IMR-90 (cell line): ENCODE measurements around the gene NFE2L2. TPM values are rescaled to one million over a fixed set of nuclear protein-coding genes. Genes with fewer than 3 reads are reported as not detected.

Experiments
- ATAC-seq: fragments of 200-7000 bp; cut with Tn5 transposase; 2 replicates; pipeline ENCODE4 v1.9.1; 2020; ENCODE audit warnings: low read depth, mild to moderate bottlenecking, moderate library complexity
- BruUV-seq: library from RNA; stranded (reverse); fragments of 400-500 nt; replicated peaks from 2 replicates; lab custom pipeline; 2021; lab: Mats Ljungman, UMichigan
- CTCF ChIA-PET: fragments of 300-600 bp; formaldehyde crosslinking; extraction: SDS; loops from one replicate; lab custom pipeline; 2021; ENCODE audit warnings: antibody characterized with exemption; lab: Yijun Ruan, JAX
- POLR2A ChIA-PET: fragments of 300-600 bp; sonication (Branson Sonifier 250); formaldehyde crosslinking; loops from one replicate; lab custom pipeline; 2022; ENCODE audit warnings: antibody characterized with exemption; ENCODE audit not compliant: unreplicated experiment; lab: Charles Lee
- DNase-seq: peaks from one replicate; pipeline ENCODE4 v3.0.0; 2013
- H2AFZ ChIP-seq: replicated peaks from 2 replicates; pipeline ENCODE3; 2013; ENCODE audit warnings: low read length, mild to moderate bottlenecking; ENCODE audit not compliant: poor library complexity
- H2AK5ac ChIP-seq: 2 replicates; pipeline ENCODE4 v1.6.1; 2013; ENCODE audit warnings: low read depth, low read length, inconsistent platforms
- H2AK9ac ChIP-seq: replicated peaks from 2 replicates; pipeline ENCODE3; 2013; ENCODE audit warnings: mild to moderate bottlenecking, low read depth, low read length, moderate library complexity; ENCODE audit not compliant: poor library complexity
- H2BK120ac ChIP-seq: 2 replicates; pipeline ENCODE4 v1.6.1; 2013; ENCODE audit warnings: low read depth, low read length, inconsistent platforms
- H2BK15ac ChIP-seq: 3 replicates; pipeline ENCODE4 v1.6.1; 2013; ENCODE audit warnings: low read depth, low read length, inconsistent platforms
- H2BK20ac ChIP-seq: 2 replicates; pipeline ENCODE4 v1.6.1; 2013; ENCODE audit warnings: low read depth, mild to moderate bottlenecking, inconsistent platforms, low read length, moderate library complexity
- H2BK5ac ChIP-seq: 2 replicates; pipeline ENCODE4 v1.6.1; 2013; ENCODE audit warnings: mild to moderate bottlenecking, low read depth, low read length, inconsistent platforms; ENCODE audit not compliant: poor library complexity, severe bottlenecking
- H3K14ac ChIP-seq: replicated peaks from 2 replicates; pipeline ENCODE4 v1.6.1; 2013; ENCODE audit warnings: low read depth, low read length, inconsistent platforms
- H3K18ac ChIP-seq: 2 replicates; pipeline ENCODE4 v1.6.1; 2013; ENCODE audit warnings: low read depth, low read length, control low read depth
- H3K23ac ChIP-seq: 2 replicates; pipeline ENCODE4 v1.6.1; 2013; ENCODE audit warnings: low read depth, low read length, inconsistent platforms
- H3K27ac ChIP-seq: 2 replicates; pipeline ENCODE4 v1.5.1; 2013; ENCODE audit warnings: mild to moderate bottlenecking, control low read depth, low read length; ENCODE audit not compliant: insufficient read depth
- H3K27me3 ChIP-seq: 2 replicates; pipeline ENCODE4 v1.6.1; 2013; ENCODE audit warnings: low read length; ENCODE audit not compliant: control insufficient read depth, insufficient read depth
- H3K36me3 ChIP-seq: 2 replicates; pipeline ENCODE4 v1.6.1; 2013; ENCODE audit warnings: low read length, mixed read lengths; ENCODE audit not compliant: control insufficient read depth, insufficient read depth
- H3K4ac ChIP-seq: 2 replicates; pipeline ENCODE4 v1.6.1; 2013; ENCODE audit warnings: low read depth, low read length, inconsistent platforms
- H3K4me1 ChIP-seq: 2 replicates; pipeline ENCODE4 v1.6.1; 2013; ENCODE audit warnings: low read length, mixed read lengths; ENCODE audit not compliant: control insufficient read depth, insufficient read depth
- H3K4me2 ChIP-seq: 2 replicates; pipeline ENCODE4 v1.6.1; 2013; ENCODE audit warnings: low read depth, mild to moderate bottlenecking, control low read depth, low read length, moderate library complexity
- H3K4me3 ChIP-seq: 2 replicates; pipeline ENCODE4 v1.5.1; 2013; ENCODE audit warnings: low read depth, mild to moderate bottlenecking, control low read depth, low read length, moderate library complexity; ENCODE audit not compliant: insufficient read depth
- H3K56ac ChIP-seq: 2 replicates; pipeline ENCODE4 v1.6.1; 2013; ENCODE audit warnings: low read length, inconsistent platforms; ENCODE audit not compliant: insufficient read depth; ENCODE audit errors: extremely low read depth
- H3K79me1 ChIP-seq, 2 experiments: 2 replicates each; pipeline ENCODE4 v1.6.1; 2013; ENCODE audit warnings: low read length in 2 of 2, inconsistent platforms in 1 of 2, low read depth in 1 of 2
- H3K9ac ChIP-seq: 2 replicates; pipeline ENCODE4 v1.6.1; 2013; ENCODE audit warnings: low read depth, low read length, control low read depth
- H3K9me1 ChIP-seq: 2 replicates; pipeline ENCODE4 v1.6.1; 2013; ENCODE audit warnings: low read length, inconsistent platforms; ENCODE audit not compliant: insufficient read depth
- H3K9me3 ChIP-seq: 2 replicates; pipeline ENCODE4 v1.6.1; 2013; ENCODE audit warnings: low read length; ENCODE audit not compliant: control insufficient read depth, insufficient read depth
- H4K20me1 ChIP-seq: 2 replicates; pipeline ENCODE4 v1.6.1; 2013; ENCODE audit warnings: low read length, inconsistent platforms; ENCODE audit not compliant: insufficient read depth
- H4K5ac ChIP-seq: 2 replicates; pipeline ENCODE4 v1.6.1; 2013; ENCODE audit warnings: mild to moderate bottlenecking, low read depth, low read length, control low read depth
- H4K8ac ChIP-seq, 2 experiments: 2 replicates each; pipeline ENCODE4 v1.6.1; 2013; ENCODE audit warnings: low read depth in 2 of 2, low read length in 2 of 2, control low read depth in 1 of 2, inconsistent platforms in 1 of 2
- H4K91ac ChIP-seq: 2 replicates; pipeline ENCODE4 v1.6.1; 2013; ENCODE audit warnings: low read depth, low read length, inconsistent platforms; ENCODE audit not compliant: insufficient read depth
- BHLHE40 ChIP-seq: fragments of 150-350 bp; IDR thresholded peaks from 2 replicates; pipeline ENCODE4 v1.6.1; 2016; ENCODE audit warnings: mild to moderate bottlenecking, low read depth, low read length
- CEBPB ChIP-seq: IDR thresholded peaks from 2 replicates; pipeline ENCODE4 v1.6.1; 2012; ENCODE audit warnings: low read depth, low read length, improper control_type of control experiment
- FOS ChIP-seq: fragments of 150-350 bp; IDR thresholded peaks from 2 replicates; pipeline ENCODE4 v1.6.1; 2016; ENCODE audit warnings: low read depth, low read length
- MAFK ChIP-seq: IDR thresholded peaks from 2 replicates; pipeline ENCODE4 v1.6.1; 2012; ENCODE audit warnings: low read depth, low read length, improper control_type of control experiment
- MAZ ChIP-seq: IDR thresholded peaks from 2 replicates; pipeline ENCODE4 v1.6.1; 2012; ENCODE audit warnings: low read depth, mild to moderate bottlenecking, low read length, improper control_type of control experiment, moderate library complexity, borderline replicate concordance
- MXI1 ChIP-seq: IDR thresholded peaks from 2 replicates; pipeline ENCODE4 v1.6.1; 2012; ENCODE audit warnings: low read depth, mild to moderate bottlenecking, low read length, moderate library complexity, borderline replicate concordance
- NFE2L2 ChIP-seq: fragments of 150-350 bp; IDR thresholded peaks from 2 replicates; pipeline ENCODE4 v1.6.1; 2016; ENCODE audit warnings: low read depth, mild to moderate bottlenecking, low read length
- POLR2A ChIP-seq: IDR thresholded peaks from 2 replicates; pipeline ENCODE4 v1.6.1; 2012; ENCODE audit warnings: mild to moderate bottlenecking, low read depth, low read length
- RAD21 ChIP-seq: IDR thresholded peaks from 2 replicates; pipeline ENCODE4 v1.6.1; 2012; ENCODE audit warnings: low read length, improper control_type of control experiment
- RFX5 ChIP-seq: IDR thresholded peaks from 2 replicates; pipeline ENCODE4 v1.8.0; 2012; ENCODE audit warnings: low read depth, mild to moderate bottlenecking, low read length, moderate library complexity
- WGBS, 2 experiments: methylation state at CpG; one replicate each; pipeline versions ENCODE4 v1.1.5 to v1.1.7; 2013; ENCODE audit warnings: missing lambda C conversion rate in 2 of 2; ENCODE audit not compliant: insufficient read length in 1 of 2; ENCODE audit errors: extremely low coverage in 2 of 2; 5-methylcytosine and 5-hydroxymethylcytosine counted together
- dilution Hi-C: fragments of 300-500 bp; cut with HindIII; formaldehyde crosslinking; loops from one replicate; pipeline ENCODE4 v1.14.3; 2018; ENCODE audit warnings: low sequenced_read_pairs; ENCODE audit not compliant: unreplicated experiment
- in situ Hi-C: fragments of 300-500 bp; cut with MboI; formaldehyde crosslinking; loops from 3 replicates; pipeline ENCODE4 v1.14.3; 2019; ENCODE audit warnings: low sequenced_read_pairs, inconsistent platforms, mixed read lengths
- intact Hi-C: fragments of 100-400 bp; cut with micrococcal nuclease; formaldehyde crosslinking; loops from 2 replicates; pipeline ENCODE4 v1.10.0; 2022
- polyA plus RNA-seq, 3 experiments: library from polyadenylated mRNA; depleted of rRNA; stranded (reverse); fragments of >200 nt; gene quantifications; 2 replicates each; pipeline ENCODE4 v1.2.3, GENCODE V29; 2012; ENCODE audit warnings: low replicate concordance in 1 of 3
- total RNA-seq: library from RNA; depleted of rRNA; stranded (reverse); fragments of >200 nt; gene quantifications from 2 replicates; pipeline ENCODE4 v1.2.3, GENCODE V29; 2012

NFE2L2 gene
- total and polyA plus RNA-seq, 2 of the 4 experiments (the other 2 are of a cell fraction), result 72.7 to 83.5 TPM

GRCh38 chr2:177314194-177314593, 49.7 kb upstream of the NFE2L2 start:
- TF ChIP-seq MAFK (peak; percentile 72), RFX5 (no peak), BHLHE40 (no peak), FOS (0 out of 2 replicates have a peak, but pooled peaks have one; percentile 16), MAZ (no peak), RAD21 (no peak), MXI1 (no peak), CEBPB (peak; percentile 66), POLR2A (no peak), NFE2L2 (peak; percentile 16; the same call in 1 of the 2 replicates)
- Histone ChIP-seq H3K18ac (peak overlapping the region; percentile 98; the same call in 1 of the 2 replicates), H2AK5ac (no peak overlapping the region), H3K79me1 (no peaks in the 10 kb centered on the region; a peak in 1 of 4 replicates), H3K9me3 (no peaks in the 10 kb centered on the region), H2BK15ac (no peak overlapping the region), H2AFZ (no peak overlapping the region), H3K9me1 (peaks cover 8% of the 10 kb centered on the region; the same call in 1 of the 2 replicates), H3K56ac (no peak overlapping the region), H3K14ac (0 out of 2 replicates have a peak overlapping the region, but pooled peaks have one; percentile 16), H2AK9ac (no peak overlapping the region), H4K8ac (peak overlapping the region in 1 of 2 experiments; percentile 88; a peak in 1 of 4 replicates), H3K4me1 (peaks cover 7% of the 10 kb centered on the region), H2BK5ac (peak overlapping the region; percentile 67), H3K9ac (no peak overlapping the region), H3K23ac (no peak overlapping the region; the same call in 1 of the 2 replicates), H2BK120ac (peak overlapping the region; percentile 90), H3K27me3 (no peaks in the 10 kb centered on the region), H3K36me3 (no peaks in the 10 kb centered on the region), H4K5ac (no peak overlapping the region; the same call in 1 of the 2 replicates), H4K91ac (no peak overlapping the region), H3K27ac (peak overlapping the region; percentile 96; the same call in 1 of the 2 replicates), H4K20me1 (no peaks in the 10 kb centered on the region), H3K4me3 (no peak overlapping the region), H3K4ac (peak overlapping the region; percentile 44; the same call in 1 of the 2 replicates), H3K4me2 (no peak overlapping the region), H2BK20ac (peak overlapping the region; percentile 91; the same call in 1 of the 2 replicates)
- CTCF ChIA-PET, result no interaction called here
- DNase-seq, result peak; percentile 95
- no TSS peak for BruUV-seq
- POLR2A ChIA-PET, result interaction anchor here (0.6 kb wide), 1 partner anchor 70 kb away, joined by 3 read pairs; no protein-coding TSS in a partner anchor
- intact Hi-C loops (loop anchor here (5.0 kb wide), 1 partner anchor 37 kb away; no protein-coding TSS in a partner anchor), dilution Hi-C loops (no loop called here), in situ Hi-C loops (no loop called here)
- no CpG with 5 or more reads among the region's 1 CpG for WGBS, 2 experiments
- ATAC-seq, result peak; percentile 92
